HFFc6 (cell line): ENCODE data around the gene BMP7. TPM values are rescaled to one million over a fixed set of nuclear protein-coding genes. Genes with fewer than 3 reads are reported as not detected.

Source experiments
- DNase-seq: peaks from one replicate; pipeline ENCODE4 v3.0.0-alpha.2; 2018
- H3K27ac Mint-ChIP-seq: 2 replicates; pipeline ENCODE4 v1.8.0; 2020; ENCODE audit warnings: mild to moderate bottlenecking, mixed read lengths
- H3K27me3 Mint-ChIP-seq: 2 replicates; pipeline ENCODE4 v1.8.0; 2021; ENCODE audit warnings: mild to moderate bottlenecking, moderate library complexity, mixed read lengths; ENCODE audit not compliant: insufficient read depth
- H3K36me3 Mint-ChIP-seq: 2 replicates; pipeline ENCODE4 v1.8.0; 2021; ENCODE audit warnings: low read depth, mixed read lengths
- H3K4me1 Mint-ChIP-seq: 2 replicates; pipeline ENCODE4 v1.8.0; 2020; ENCODE audit warnings: low read depth, mixed read lengths
- H3K4me3 Mint-ChIP-seq: 2 replicates; pipeline ENCODE4 v1.8.0; 2020; ENCODE audit warnings: mild to moderate bottlenecking, moderate library complexity, mixed read lengths
- H3K9me3 Mint-ChIP-seq: 2 replicates; pipeline ENCODE4 v1.8.0; 2020; ENCODE audit warnings: mild to moderate bottlenecking, mixed read lengths
- total RNA-seq, 6 experiments: library from RNA; stranded (reverse); fragmentation: NEBNext Ultra II Directional; extraction: Animal tissue kit (Norgen Biotek cat#: 25700); gene quantifications; 2 replicates in 1 of 6; 3 replicates in 5 of 6; pipeline ENCODE4 v1.2.3, GENCODE V29; 2021
- TF ChIP-seq, protein P1 (sequence below): fragments of 200-600 bp; sonication (generic); IDR thresholded peaks from 2 replicates; pipeline ENCODE4 v1.5.0; 2021; ENCODE audit warnings: antibody characterized with exemption, mild to moderate bottlenecking

The BMP7 gene
- total RNA-seq, 6 experiments from 2014 or later = not detected

GRCh38 chr20:57174737-57175136 is 91.7 kb downstream of the BMP7 start:
- Mint-ChIP-seq H3K36me3 (no peaks in the 10 kb centered on the region), H3K4me1 (no peaks in the 10 kb centered on the region), H3K9me3 (no peaks in the 10 kb centered on the region; the same call in 1 of the 2 replicates), H3K4me3 (no peak overlapping the region), H3K27ac (no peak overlapping the region), H3K27me3 (peaks cover 18% of the 10 kb centered on the region)
- TF ChIP-seq, protein P1, sequence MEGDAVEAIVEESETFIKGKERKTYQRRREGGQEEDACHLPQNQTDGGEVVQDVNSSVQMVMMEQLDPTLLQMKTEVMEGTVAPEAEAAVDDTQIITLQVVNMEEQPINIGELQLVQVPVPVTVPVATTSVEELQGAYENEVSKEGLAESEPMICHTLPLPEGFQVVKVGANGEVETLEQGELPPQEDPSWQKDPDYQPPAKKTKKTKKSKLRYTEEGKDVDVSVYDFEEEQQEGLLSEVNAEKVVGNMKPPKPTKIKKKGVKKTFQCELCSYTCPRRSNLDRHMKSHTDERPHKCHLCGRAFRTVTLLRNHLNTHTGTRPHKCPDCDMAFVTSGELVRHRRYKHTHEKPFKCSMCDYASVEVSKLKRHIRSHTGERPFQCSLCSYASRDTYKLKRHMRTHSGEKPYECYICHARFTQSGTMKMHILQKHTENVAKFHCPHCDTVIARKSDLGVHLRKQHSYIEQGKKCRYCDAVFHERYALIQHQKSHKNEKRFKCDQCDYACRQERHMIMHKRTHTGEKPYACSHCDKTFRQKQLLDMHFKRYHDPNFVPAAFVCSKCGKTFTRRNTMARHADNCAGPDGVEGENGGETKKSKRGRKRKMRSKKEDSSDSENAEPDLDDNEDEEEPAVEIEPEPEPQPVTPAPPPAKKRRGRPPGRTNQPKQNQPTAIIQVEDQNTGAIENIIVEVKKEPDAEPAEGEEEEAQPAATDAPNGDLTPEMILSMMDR = no peak
- no peak for DNase-seq

- Mint-ChIP-seq H3K27ac (no peak overlapping the region), H3K4me1 (no peaks in the 10 kb centered on the region), H3K9me3 (no peaks in the 10 kb centered on the region; the same call in 1 of the 2 replicates), H3K4me3 (no peak overlapping the region), H3K36me3 (no peaks in the 10 kb centered on the region), H3K27me3 (peaks cover 18% of the 10 kb centered on the region)
- no peak for DNase-seq
- TF ChIP-seq, protein P1 = no peak
Measured at GRCh38 chr20:57173986-57174385, 92.5 kb downstream of the BMP7 start.

DNA sequence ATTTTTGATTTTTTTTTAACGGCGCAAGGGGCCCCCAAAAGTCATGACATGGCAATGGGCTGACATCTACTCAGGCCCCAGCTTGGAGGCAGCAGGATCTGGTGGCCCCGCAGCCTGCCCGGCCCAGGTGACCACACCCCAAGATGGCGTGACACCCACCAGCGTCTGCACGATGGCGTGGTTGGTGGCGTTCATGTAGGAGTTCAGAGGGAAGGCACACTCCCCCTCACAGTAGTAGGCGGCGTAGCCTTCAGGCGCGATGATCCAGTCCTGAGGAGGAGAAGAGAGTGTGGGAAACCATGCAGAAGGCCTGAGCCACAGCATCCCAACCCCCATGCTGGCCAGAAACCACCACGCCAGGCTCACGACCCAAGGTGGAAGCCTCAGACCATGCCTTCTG is 93.4 kb downstream of the BMP7 start:
- no peak overlapping the region for H3K4me3 Mint-ChIP-seq
- no peaks in the 10 kb centered on the region for H3K36me3 Mint-ChIP-seq
- no peaks in the 10 kb centered on the region; the same call in 1 of the 2 replicates for H3K9me3 Mint-ChIP-seq
- no peak overlapping the region for H3K27ac Mint-ChIP-seq
- peaks cover 7% of the 10 kb centered on the region; the same call in 1 of the 2 replicates for H3K4me1 Mint-ChIP-seq
- no peak for DNase-seq
- H3K27me3 Mint-ChIP-seq = peaks cover 18% of the 10 kb centered on the region
- TF ChIP-seq, protein P1 = no peak

DNA sequence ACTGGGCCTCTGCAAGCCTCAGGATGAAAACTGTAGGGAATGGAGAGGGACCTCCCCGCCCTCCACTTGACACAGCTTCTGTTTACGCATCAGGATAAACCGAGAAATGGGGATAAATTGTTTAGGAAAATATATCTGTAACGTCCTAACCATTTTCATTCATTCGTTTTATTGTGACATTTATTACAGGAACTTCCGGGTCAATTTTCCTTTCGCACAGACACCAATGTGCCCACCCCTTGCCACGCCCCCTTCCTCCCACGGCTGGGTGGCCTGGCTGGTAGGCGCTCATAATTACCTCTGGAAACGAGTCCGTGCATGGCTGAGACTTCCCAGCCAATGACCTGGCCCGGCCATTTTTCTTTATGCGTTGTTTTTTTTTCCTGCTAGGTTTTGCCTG is 96.1 kb downstream of the BMP7 start:
- Mint-ChIP-seq H3K27me3 (peaks cover 11% of the 10 kb centered on the region), H3K4me3 (no peak overlapping the region), H3K4me1 (peaks cover 12% of the 10 kb centered on the region; the same call in 1 of the 2 replicates), H3K9me3 (no peaks in the 10 kb centered on the region; the same call in 1 of the 2 replicates), H3K27ac (no peak overlapping the region), H3K36me3 (0 out of 2 replicates have a peak, but pooled peaks cover 1% of the 10 kb centered on the region)
- DNase-seq = no peak
- TF ChIP-seq, protein P1 = no peak

- DNase-seq = no peak
- Mint-ChIP-seq H3K4me3 (no peak overlapping the region), H3K36me3 (peaks cover 6% of the 10 kb centered on the region; the same call in 1 of the 2 replicates), H3K27me3 (peaks cover 11% of the 10 kb centered on the region), H3K9me3 (peaks cover 1% of the 10 kb centered on the region; the same call in 1 of the 2 replicates), H3K4me1 (peaks cover 12% of the 10 kb centered on the region; the same call in 1 of the 2 replicates), H3K27ac (no peak overlapping the region)
- TF ChIP-seq, protein P1 = no peak
Measured at GRCh38 chr20:57169162-57169561, 97.3 kb downstream of the BMP7 start.
